ENCODE data around the gene ACSBG1. TPM values are rescaled to one million over a fixed set of nuclear protein-coding genes. Genes with fewer than 3 reads are reported as not detected.

ACSBG1 gene
- total RNA-seq, 1 donor, result 0.52 TPM

- H3K9me3 ChIP-seq (ENCODE audit: low read depth, low read length), result no peaks in the 10 kb centered on the region
- H3K27me3 ChIP-seq (ENCODE audit: insufficient read depth, low read length), result no peaks in the 10 kb centered on the region
- no peak overlapping the region for H3K4me3 ChIP-seq (ENCODE audit: low read length)
- no peaks in the 10 kb centered on the region for H3K4me1 ChIP-seq (ENCODE audit: insufficient read depth, low read length)
Measured at GRCh38 chr15:78205856-78206255, 28.5 kb downstream of the ACSBG1 start.

- Histone ChIP-seq H3K9me3 (ENCODE audit: low read depth, low read length) (no peaks in the 10 kb centered on the region), H3K4me1 (ENCODE audit: insufficient read depth, low read length) (no peaks in the 10 kb centered on the region), H3K4me3 (ENCODE audit: low read length) (no peak overlapping the region), H3K27me3 (ENCODE audit: insufficient read depth, low read length) (no peaks in the 10 kb centered on the region)
Measured at GRCh38 chr15:78205337-78205736, 29.0 kb downstream of the ACSBG1 start.

GRCh38 chr15:78204351-78205309 lies 29.7 kb downstream of the ACSBG1 start:
- Histone ChIP-seq H3K27me3 (ENCODE audit: insufficient read depth, low read length) (no peaks in the 10 kb centered on the region), H3K4me1 (ENCODE audit: insufficient read depth, low read length) (no peaks in the 10 kb centered on the region), H3K4me3 (ENCODE audit: low read length) (no peak overlapping the region)

GRCh38 chr15:78203346-78204225 lies 30.8 kb downstream of the ACSBG1 start:
- H3K9me3 ChIP-seq (ENCODE audit: low read depth, low read length), result no peaks in the 10 kb centered on the region
- no peaks in the 10 kb centered on the region for H3K4me1 ChIP-seq (ENCODE audit: insufficient read depth, low read length)
- H3K4me3 ChIP-seq (ENCODE audit: low read length), result no peak overlapping the region
- no peaks in the 10 kb centered on the region for H3K27me3 ChIP-seq (ENCODE audit: insufficient read depth, low read length)

More at GRCh38 chr15:78204351-78205309, 29.7 kb downstream of the ACSBG1 start:
- H3K9me3 ChIP-seq (ENCODE audit: low read depth, low read length), result no peaks in the 10 kb centered on the region

- Histone ChIP-seq H3K27me3 (ENCODE audit: insufficient read depth, low read length) (no peaks in the 10 kb centered on the region), H3K4me1 (ENCODE audit: insufficient read depth, low read length) (no peaks in the 10 kb centered on the region)
Measured at GRCh38 chr15:78201281-78202190, 32.8 kb downstream of the ACSBG1 start.

GRCh38 chr15:78200276-78200930 lies 34.0 kb downstream of the ACSBG1 start:
- no peaks in the 10 kb centered on the region for H3K4me1 ChIP-seq (ENCODE audit: insufficient read depth, low read length)
- H3K4me3 ChIP-seq (ENCODE audit: low read length), result no peak overlapping the region
- no peaks in the 10 kb centered on the region for H3K27me3 ChIP-seq (ENCODE audit: insufficient read depth, low read length)
- H3K9me3 ChIP-seq (ENCODE audit: low read depth, low read length), result no peaks in the 10 kb centered on the region

More at GRCh38 chr15:78201281-78202190, 32.8 kb downstream of the ACSBG1 start:
- Histone ChIP-seq H3K4me3 (ENCODE audit: low read length) (no peak overlapping the region), H3K9me3 (ENCODE audit: low read depth, low read length) (no peaks in the 10 kb centered on the region)

- Histone ChIP-seq H3K9me3 (ENCODE audit: low read depth, low read length) (no peaks in the 10 kb centered on the region), H3K4me1 (ENCODE audit: insufficient read depth, low read length) (no peaks in the 10 kb centered on the region), H3K4me3 (ENCODE audit: low read length) (no peak overlapping the region)
Measured at GRCh38 chr15:78197632-78198031, 36.7 kb downstream of the ACSBG1 start.

GRCh38 chr15:78195735-78196201 lies 38.6 kb downstream of the ACSBG1 start:
- Histone ChIP-seq H3K4me3 (ENCODE audit: low read length) (no peak overlapping the region), H3K27me3 (ENCODE audit: insufficient read depth, low read length) (no peaks in the 10 kb centered on the region), H3K9me3 (ENCODE audit: low read depth, low read length) (no peaks in the 10 kb centered on the region), H3K4me1 (ENCODE audit: insufficient read depth, low read length) (no peaks in the 10 kb centered on the region)

More at GRCh38 chr15:78197632-78198031, 36.7 kb downstream of the ACSBG1 start:
- H3K27me3 ChIP-seq (ENCODE audit: insufficient read depth, low read length), result no peaks in the 10 kb centered on the region

- Histone ChIP-seq H3K27me3 (ENCODE audit: insufficient read depth, low read length) (no peaks in the 10 kb centered on the region), H3K4me3 (ENCODE audit: low read length) (no peak overlapping the region)
Measured at GRCh38 chr15:78194568-78194925, 39.8 kb downstream of the ACSBG1 start.

GRCh38 chr15:78193731-78194567 lies 40.4 kb downstream of the ACSBG1 start:
- no peaks in the 10 kb centered on the region for H3K4me1 ChIP-seq (ENCODE audit: insufficient read depth, low read length)
- no peaks in the 10 kb centered on the region for H3K9me3 ChIP-seq (ENCODE audit: low read depth, low read length)
- no peaks in the 10 kb centered on the region for H3K27me3 ChIP-seq (ENCODE audit: insufficient read depth, low read length)
- no peak overlapping the region for H3K4me3 ChIP-seq (ENCODE audit: low read length)

More at GRCh38 chr15:78194568-78194925, 39.8 kb downstream of the ACSBG1 start:
- Histone ChIP-seq H3K4me1 (ENCODE audit: insufficient read depth, low read length) (no peaks in the 10 kb centered on the region), H3K9me3 (ENCODE audit: low read depth, low read length) (no peaks in the 10 kb centered on the region)

- H3K9me3 ChIP-seq (ENCODE audit: low read depth, low read length), result no peaks in the 10 kb centered on the region
- H3K4me1 ChIP-seq (ENCODE audit: insufficient read depth, low read length), result no peaks in the 10 kb centered on the region
- H3K4me3 ChIP-seq (ENCODE audit: low read length), result no peak overlapping the region
- no peaks in the 10 kb centered on the region for H3K27me3 ChIP-seq (ENCODE audit: insufficient read depth, low read length)
Measured at GRCh38 chr15:78192826-78193594, 41.4 kb downstream of the ACSBG1 start.

- Histone ChIP-seq H3K4me1 (ENCODE audit: insufficient read depth, low read length) (no peaks in the 10 kb centered on the region), H3K9me3 (ENCODE audit: low read depth, low read length) (no peaks in the 10 kb centered on the region), H3K27me3 (ENCODE audit: insufficient read depth, low read length) (no peaks in the 10 kb centered on the region), H3K4me3 (ENCODE audit: low read length) (no peak overlapping the region)
Measured at GRCh38 chr15:78182821-78183220, 51.5 kb downstream of the ACSBG1 start.

GRCh38 chr15:78182336-78182700 lies 52.0 kb downstream of the ACSBG1 start:
- Histone ChIP-seq H3K9me3 (ENCODE audit: low read depth, low read length) (no peaks in the 10 kb centered on the region), H3K4me3 (ENCODE audit: low read length) (no peak overlapping the region), H3K4me1 (ENCODE audit: insufficient read depth, low read length) (no peaks in the 10 kb centered on the region), H3K27me3 (ENCODE audit: insufficient read depth, low read length) (no peaks in the 10 kb centered on the region)
